ENCODE measurements around the gene AMTN.

DNA sequence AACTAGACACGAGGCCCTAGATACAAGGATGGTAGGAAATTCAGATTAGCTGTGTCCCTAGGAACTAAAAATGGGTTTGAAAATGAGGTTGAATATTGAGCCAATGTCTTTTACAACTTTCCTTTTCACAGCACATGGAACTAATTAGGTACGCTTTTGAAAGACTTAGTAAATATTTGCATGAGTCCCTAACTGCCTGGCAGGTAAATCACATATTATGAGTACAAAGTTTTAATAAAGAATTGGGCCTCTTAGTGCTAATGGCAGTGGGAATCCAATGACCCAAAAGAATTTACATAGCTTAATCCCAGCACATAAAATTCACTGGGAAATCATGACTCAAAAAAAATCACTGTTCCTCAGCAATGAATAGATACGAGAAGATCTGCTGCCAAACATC, 29.6 kb upstream of the AMTN start:
- TF ChIP-seq CTCF (IDR thresholded peaks at IDR 0.05; ENCODE audit: low read length), result no peak
- TF ChIP-seq EZH2 (IDR thresholded peaks at IDR 0.05; ENCODE audit: borderline replicate concordance, low read length), result no peak
